H1 (cell line): ENCODE results near the gene CHRNA4.

Source experiments
- CTCF ChIP-seq, 3 experiments: IDR thresholded peaks; 1 replicate in 2 of 3; 2 replicates in 1 of 3; pipeline versions ENCODE4 v1.5.1 to v1.6.1; 2011; ENCODE audit warnings: low read length in 3 of 3, mild to moderate bottlenecking in 3 of 3, inconsistent platforms in 2 of 3, low read depth in 1 of 3, moderate library complexity in 1 of 3; ENCODE audit not compliant: insufficient read depth in 1 of 3; ENCODE audit errors: control extremely low read depth in 1 of 3
- EZH2 ChIP-seq: fragments of 200-600 bp; sonication (generic); IDR thresholded peaks from 2 replicates; pipeline ENCODE4 v1.7.1; 2012; ENCODE audit warnings: low read depth, mild to moderate bottlenecking, moderate library complexity, low read length, inconsistent platforms; ENCODE audit not compliant: severe bottlenecking
- MAFK ChIP-seq: IDR thresholded peaks from 2 replicates; pipeline ENCODE4 v1.6.1; 2012; ENCODE audit warnings: low read depth, mild to moderate bottlenecking, improper control_type of control experiment, low read length
- POLR2AphosphoS5 ChIP-seq: IDR thresholded peaks from 2 replicates; pipeline ENCODE4 v1.6.1; 2011; ENCODE audit warnings: low read depth, low read length
- RAD21 ChIP-seq, 2 experiments: IDR thresholded peaks in 1 of 2; conservative IDR thresholded peaks in 1 of 2; 2 replicates each; pipeline ENCODE4 v1.6.1; 2011; ENCODE audit warnings: low read depth in 2 of 2, low read length in 2 of 2, improper control_type of control experiment in 1 of 2, inconsistent platforms in 1 of 2, mild to moderate bottlenecking in 1 of 2, moderate library complexity in 1 of 2
- RFX5 ChIP-seq: IDR thresholded peaks from 2 replicates; pipeline ENCODE4 v1.6.1; 2011; ENCODE audit warnings: low read depth, low read length, improper control_type of control experiment, borderline replicate concordance
- SIN3A ChIP-seq, 2 experiments: IDR thresholded peaks in 1 of 2; conservative IDR thresholded peaks in 1 of 2; 2 replicates each; pipeline ENCODE4 v1.6.1; 2011 to 2012; ENCODE audit warnings: low read length in 2 of 2, improper control_type of control experiment in 1 of 2, low read depth in 1 of 2, mild to moderate bottlenecking in 1 of 2

GRCh38 chr20:63369024-63369530 is 7.9 kb upstream of the CHRNA4 start:
- TF ChIP-seq CTCF (IDR thresholded peaks at IDR 0.05; ENCODE audit: control extremely low read depth in 1 of 3, insufficient read depth in 1 of 3, low read depth in 1 of 3, low read length in 3 of 3) (no peak), EZH2 (no peak), SIN3A (conservative IDR thresholded peaks at IDR 0.05 in 1 of 2, IDR thresholded peaks at IDR 0.05 in 1 of 2; ENCODE audit: low read depth in 1 of 2, low read length in 2 of 2) (no peak), RAD21 (IDR thresholded peaks at IDR 0.05 in 1 of 2, conservative IDR thresholded peaks at IDR 0.05 in 1 of 2; ENCODE audit: low read depth in 2 of 2, low read length in 2 of 2) (no peak), RFX5 (no peak), POLR2AphosphoS5 (no peak), MAFK (no peak)
